GM23338 (cell line): ENCODE measurements around the gene SV2A.

ENCODE experiments used
- CTCF ChIP-seq, 2 experiments: fragments of 200-600 bp in 1 of 2; sonication (generic) in 1 of 2; conservative IDR thresholded peaks; 2 replicates each; pipeline versions ENCODE4 v1.5.1 to v1.6.1; 2016 to 2017; ENCODE audit warnings: antibody characterized with exemption in 2 of 2, low read depth in 2 of 2, mild to moderate bottlenecking in 2 of 2, moderate library complexity in 1 of 2
- EZH2 ChIP-seq: fragments of 200-600 bp; sonication (generic); IDR thresholded peaks from one replicate; pipeline ENCODE4 v1.8.0; 2017; ENCODE audit warnings: antibody characterized with exemption, mild to moderate bottlenecking, low read depth; ENCODE audit not compliant: unreplicated experiment
- EZH2phosphoT487 ChIP-seq: fragments of 200-600 bp; sonication (generic); IDR thresholded peaks from one replicate; pipeline ENCODE4 v1.8.1; 2018; ENCODE audit warnings: antibody characterized with exemption; ENCODE audit not compliant: unreplicated experiment
- POLR2AphosphoS5 ChIP-seq: IDR thresholded peaks from 2 replicates; pipeline ENCODE4 v1.6.1; 2016; ENCODE audit warnings: antibody characterized with exemption, low read depth
- REST ChIP-seq: IDR thresholded peaks from one replicate; pipeline ENCODE4 v1.6.1; 2018; ENCODE audit warnings: antibody characterized with exemption; ENCODE audit not compliant: unreplicated experiment

DNA sequence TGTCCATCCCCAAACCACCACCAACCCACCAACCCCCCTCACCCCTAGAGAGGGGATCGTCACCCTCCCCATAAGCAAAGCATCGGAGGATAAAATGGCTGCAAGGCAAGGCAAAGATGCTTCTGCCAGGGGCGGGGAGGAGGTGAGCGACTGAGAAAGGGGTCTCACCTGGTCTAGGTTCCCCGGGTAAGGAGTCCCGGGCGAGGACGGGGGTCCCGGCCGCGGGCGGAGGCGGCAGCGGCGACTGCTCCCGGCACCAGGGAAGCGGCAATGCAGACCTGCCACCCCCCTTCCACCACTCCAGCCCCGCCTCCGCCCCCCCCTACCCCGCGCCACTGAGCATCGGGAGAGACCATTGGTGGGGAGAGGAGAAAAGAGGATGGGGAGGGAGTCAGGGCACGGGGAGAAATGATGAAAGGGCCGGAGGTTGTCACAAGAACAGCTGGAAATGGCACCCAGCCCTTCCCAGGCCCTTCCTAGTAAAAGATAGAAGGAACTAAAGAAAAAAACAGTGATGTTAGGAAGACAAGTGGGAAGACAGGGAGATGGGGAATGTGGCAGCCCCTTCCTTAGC is at the start of gene SV2A:
- no peak for TF ChIP-seq CTCF (conservative IDR thresholded peaks at IDR 0.05; ENCODE audit: low read depth in 2 of 2)
- no peak for TF ChIP-seq REST
- TF ChIP-seq EZH2: no peak
- peak; percentile 61 for TF ChIP-seq POLR2AphosphoS5
- no peak for TF ChIP-seq EZH2phosphoT487
